ENCODE measurements around the gene KRTAP4-2. TPM values are rescaled to one million over a fixed set of nuclear protein-coding genes. Genes with fewer than 3 reads are reported as not detected.

The KRTAP4-2 gene
- total and polyA plus RNA-seq, 11 donors = not detected

DNA sequence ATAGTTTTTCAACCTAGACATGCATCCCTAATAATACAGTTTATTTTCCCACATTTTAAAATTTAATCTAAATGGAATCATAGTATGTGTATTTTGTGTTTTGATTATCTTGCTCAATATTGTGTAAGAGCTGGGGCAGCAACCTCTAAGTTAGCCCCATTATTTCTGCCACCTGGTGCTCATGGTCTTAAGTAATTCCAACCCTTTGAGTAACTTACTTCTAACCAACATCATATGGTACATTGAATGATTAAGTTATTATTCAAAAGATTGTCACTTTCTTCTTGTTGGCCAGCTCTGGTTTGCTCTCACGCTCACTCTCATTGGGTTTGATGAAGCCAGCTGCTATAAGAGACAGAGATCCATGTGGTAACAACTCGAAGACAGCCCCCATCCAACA, 6.1 kb downstream of the KRTAP4-2 start:
- H3K36me3 ChIP-seq = no peaks in the 10 kb centered on the region
- no peak for TF ChIP-seq POLR2A (IDR thresholded peaks at IDR 0.05)
- TF ChIP-seq, protein P1, sequence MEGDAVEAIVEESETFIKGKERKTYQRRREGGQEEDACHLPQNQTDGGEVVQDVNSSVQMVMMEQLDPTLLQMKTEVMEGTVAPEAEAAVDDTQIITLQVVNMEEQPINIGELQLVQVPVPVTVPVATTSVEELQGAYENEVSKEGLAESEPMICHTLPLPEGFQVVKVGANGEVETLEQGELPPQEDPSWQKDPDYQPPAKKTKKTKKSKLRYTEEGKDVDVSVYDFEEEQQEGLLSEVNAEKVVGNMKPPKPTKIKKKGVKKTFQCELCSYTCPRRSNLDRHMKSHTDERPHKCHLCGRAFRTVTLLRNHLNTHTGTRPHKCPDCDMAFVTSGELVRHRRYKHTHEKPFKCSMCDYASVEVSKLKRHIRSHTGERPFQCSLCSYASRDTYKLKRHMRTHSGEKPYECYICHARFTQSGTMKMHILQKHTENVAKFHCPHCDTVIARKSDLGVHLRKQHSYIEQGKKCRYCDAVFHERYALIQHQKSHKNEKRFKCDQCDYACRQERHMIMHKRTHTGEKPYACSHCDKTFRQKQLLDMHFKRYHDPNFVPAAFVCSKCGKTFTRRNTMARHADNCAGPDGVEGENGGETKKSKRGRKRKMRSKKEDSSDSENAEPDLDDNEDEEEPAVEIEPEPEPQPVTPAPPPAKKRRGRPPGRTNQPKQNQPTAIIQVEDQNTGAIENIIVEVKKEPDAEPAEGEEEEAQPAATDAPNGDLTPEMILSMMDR (IDR thresholded peaks at IDR 0.05) = no peak
- no peaks in the 10 kb centered on the region for H3K4me1 ChIP-seq
- no peak for DNase-seq
- no peak overlapping the region for H3K27ac ChIP-seq
- intact Hi-C loops (cut with DNase I) = no loop called here
- 60 to 75% (median 74%) methylated on average over 2 of the region's 2 CpGs for WGBS, 4 donors
- ATAC-seq = no peak
- peaks cover 0 to 10% (median 5%) of the 10 kb centered on the region in 9 donors for H3K27me3 ChIP-seq
- H3K4me3 ChIP-seq = no peak overlapping the region
- H3K9me3 ChIP-seq = no peaks in the 10 kb centered on the region

DNA sequence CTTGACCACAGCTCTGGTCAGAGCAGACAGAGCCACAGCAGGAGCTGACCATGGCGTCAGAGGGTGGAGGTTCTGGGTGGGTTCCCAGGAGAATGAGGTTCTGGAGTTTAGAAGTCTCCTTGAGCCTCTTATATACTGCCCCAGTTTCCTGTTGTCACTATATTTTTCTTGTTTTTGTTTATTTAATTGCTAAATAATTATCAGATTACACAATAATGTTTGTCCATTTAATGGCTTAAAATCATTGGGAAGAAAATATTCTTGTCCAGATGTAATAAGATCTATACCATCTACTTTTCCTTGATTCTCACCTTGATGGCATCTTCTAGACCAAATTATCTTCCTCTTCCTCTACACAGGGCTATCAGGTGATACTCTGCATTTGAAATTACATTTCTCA, 9.9 kb downstream of the KRTAP4-2 start, which contains the start of gene KRTAP4-3:
TSS of gene KRTAP4-3 (minus strand) at position 101 of the 400 bp plus-strand sequence. CDS start at position 52, 49 bp downstream.
- Histone ChIP-seq H3K36me3 (no peaks in the 10 kb centered on the region), H3K27me3 (peaks cover 0 to 10% (median 0%) of the 10 kb centered on the region in 9 donors), H3K4me1 (no peaks in the 10 kb centered on the region), H3K4me3 (no peak within 1 kb of the TSS), H3K9me3 (no peaks in the 10 kb centered on the region), H3K27ac (no peak within 1 kb of the TSS)
- TF ChIP-seq, protein P1 (IDR thresholded peaks at IDR 0.05) = no peak
- no peak for TF ChIP-seq POLR2A (IDR thresholded peaks at IDR 0.05)
- ATAC-seq (no peak), DNase-seq (no peak)
- 42 to 75% (median 62%) methylated on average over 1 of the region's 1 CpG for WGBS, 4 donors
- intact Hi-C loops (cut with DNase I) = no loop called here

DNA sequence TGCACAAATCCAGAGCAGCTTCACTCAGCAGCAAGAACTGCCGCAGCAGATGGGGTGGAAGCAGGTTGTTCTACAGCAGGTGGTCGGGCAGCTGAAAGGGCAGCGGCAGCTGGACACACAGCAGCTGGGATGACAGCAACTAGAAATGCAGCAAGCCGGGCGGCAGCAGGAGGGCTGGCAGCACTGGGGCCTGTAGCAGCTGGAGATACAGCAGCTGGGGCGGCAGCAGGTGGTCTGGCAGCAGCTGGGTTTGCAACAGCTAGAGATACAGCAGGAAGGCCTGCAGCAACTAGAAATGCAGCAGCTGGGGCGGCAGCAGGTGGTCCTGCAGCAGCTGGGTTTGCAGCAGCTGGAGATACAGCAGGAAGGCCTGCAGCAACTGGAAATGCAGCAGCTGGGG, 10.5 kb downstream of the KRTAP4-2 start:
- intact Hi-C loops (cut with DNase I) = no loop called here
- ATAC-seq (no peak), DNase-seq (no peak)
- no peaks in the 10 kb centered on the region for H3K36me3 ChIP-seq
- H3K27ac ChIP-seq = no peak overlapping the region
- H3K4me3 ChIP-seq = no peak overlapping the region
- H3K9me3 ChIP-seq = no peaks in the 10 kb centered on the region
- H3K27me3 ChIP-seq = peaks cover 0 to 15% (median 0%) of the 10 kb centered on the region in 9 donors
- TF ChIP-seq, protein P1 (IDR thresholded peaks at IDR 0.05) = no peak
- no peak for TF ChIP-seq POLR2A (IDR thresholded peaks at IDR 0.05)
- no peaks in the 10 kb centered on the region for H3K4me1 ChIP-seq
- 72 to 82% (median 80%) methylated on average over 7 of the region's 7 CpGs for WGBS, 4 donors

DNA sequence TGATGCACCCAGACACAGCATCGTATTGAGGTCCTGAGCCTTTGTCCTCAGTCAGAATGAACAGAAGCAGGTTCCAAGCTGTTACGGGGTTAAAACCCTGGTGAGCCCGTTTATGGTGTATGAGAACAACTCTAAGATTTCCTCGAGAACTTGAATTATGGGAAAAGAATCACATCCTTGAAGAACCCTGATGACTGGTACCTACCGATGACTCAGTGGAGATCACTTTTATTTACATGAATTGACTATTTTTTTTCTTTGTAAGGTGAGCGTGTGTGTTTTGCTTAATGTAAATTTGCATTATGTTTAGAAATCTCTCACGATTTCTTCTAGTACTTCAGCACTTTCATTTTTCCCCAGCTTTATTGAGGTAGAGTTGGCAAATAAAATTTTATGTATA, 14.2 kb downstream of the KRTAP4-2 start:
- no peak for DNase-seq
- Histone ChIP-seq H3K4me1 (no peaks in the 10 kb centered on the region), H3K4me3 (no peak overlapping the region), H3K36me3 (no peaks in the 10 kb centered on the region), H3K27me3 (peaks cover 0 to 20% (median 3%) of the 10 kb centered on the region in 9 donors), H3K27ac (no peak overlapping the region), H3K9me3 (no peaks in the 10 kb centered on the region)
- TF ChIP-seq, protein P1 (IDR thresholded peaks at IDR 0.05) = no peak
- TF ChIP-seq POLR2A (IDR thresholded peaks at IDR 0.05) = no peak
- WGBS, 4 donors = 70 to 77% (median 74%) methylated on average over 7 of the region's 7 CpGs
- no peak for ATAC-seq
- intact Hi-C loops (cut with DNase I) = no loop called here

Data from heart left ventricle (tissue), 16 donors.